Ovary (tissue), 9 donors: ENCODE results near the gene ECM2. TPM values are rescaled to one million over a fixed set of nuclear protein-coding genes. Genes with fewer than 3 reads are reported as not detected.

ENCODE experiments used
- DNase-seq, 5 donors: peaks; one replicate each; pipeline ENCODE4 v3.0.0-alpha.2; 2019 to 2020
- H3K27ac ChIP-seq, 2 donors: fragments of 200-600 bp; one replicate each; pipeline versions ENCODE4 v1.5.1 to v1.8.0; 2019 to 2022
- H3K27me3 ChIP-seq: fragments of 200-600 bp; one replicate; pipeline ENCODE4 v1.8.0; 2022
- H3K36me3 ChIP-seq: fragments of 200-600 bp; sonication (generic); one replicate; pipeline ENCODE4 v1.5.1; 2019
- H3K4me1 ChIP-seq: one replicate; pipeline ENCODE4 v1.8.1; 2013; ENCODE audit warnings: mild to moderate bottlenecking, moderate library complexity; ENCODE audit not compliant: insufficient read depth
- H3K4me3 ChIP-seq: fragments of 200-600 bp; sonication (generic); one replicate; pipeline ENCODE4 v1.5.1; 2017
- H3K9me3 ChIP-seq, 2 donors: fragments of 200-600 bp in 1 of 2; sonication (generic) in 1 of 2; one replicate each; pipeline versions ENCODE4 v1.5.1 to v1.8.1; 2013 to 2019; ENCODE audit warnings: mild to moderate bottlenecking in 1 of 2, moderate library complexity in 1 of 2
- EP300 ChIP-seq: sonication (generic); formaldehyde crosslinking; IDR thresholded peaks from one replicate; pipeline ENCODE4 v1.6.1; 2017; ENCODE audit warnings: antibody characterized with exemption
- POLR2A ChIP-seq: fragments of 450-650 bp; IDR thresholded peaks from one replicate; pipeline ENCODE4 v1.6.1; 2017; ENCODE audit warnings: antibody characterized with exemption, mild to moderate bottlenecking, moderate library complexity
- WGBS, 3 donors: extraction: QIAGEN DNeasy Blood & Tissue Kit in 1 of 3; methylation state at CpG; one replicate each; pipeline versions ENCODE4 v1.1.5 to v1.1.7; 2013 to 2017; 5-methylcytosine and 5-hydroxymethylcytosine counted together
- intact Hi-C, 4 donors: fragments of 100-400 bp; cut with DNase I; formaldehyde crosslinking; loops; one replicate each; pipeline versions ENCODE4 v1.11.0 to v1.15.1; 2022 to 2023
- polyA plus RNA-seq, 2 donors: library from polyadenylated mRNA; stranded (reverse); fragments of 200-250 nt in 1 of 2; fragments of 350-450 nt in 1 of 2; fragmentation: Illumina TruSeq in 1 of 2; extraction: RNeasy Lipid Tissue Mini Kit (QIAGEN cat#74804) in 1 of 2; gene quantifications; one replicate each; pipeline ENCODE4 v1.2.3, GENCODE V29; 2013 to 2014
- total RNA-seq, 7 donors: library from RNA; depleted of rRNA in 2 of 7; stranded (reverse); fragments of >200 nt in 2 of 7; fragmentation: NEBNext Ultra II Directional in 3 of 7; extraction: Animal tissue kit (Norgen Biotek cat#: 25700) in 3 of 7; gene quantifications; one replicate each; pipeline versions ENCODE4 v1.1.0 to v1.2.4, GENCODE V29; 2016 to 2023
- TF ChIP-seq, protein P1 (sequence below), 3 donors: fragments of 450-650 bp in 2 of 3; fragments of 200-600 bp in 1 of 3; IDR thresholded peaks; one replicate each; pipeline versions ENCODE4 v1.5.1 to v1.8.0; 2016 to 2022; ENCODE audit warnings: antibody characterized with exemption in 3 of 3, mild to moderate bottlenecking in 1 of 3
- donor health status: DM: no; HTN: no; CAD: no; lungs with moderate emphysema.
- donor health status: DM: no; HTN: no; CAD: no.
- donor health status: Bipolar disorder and iron deficiency.
- donor health status: DM: yes; HTN: yes; CAD: no.
- donor health status: DM: no; HTN: no; CAD: no.
- donor health status: DM: yes; HTN: yes; CAD: no.

ECM2 gene
- total and polyA plus RNA-seq, 9 donors = 35.0 to 91.4 (median 65.9) TPM

DNA sequence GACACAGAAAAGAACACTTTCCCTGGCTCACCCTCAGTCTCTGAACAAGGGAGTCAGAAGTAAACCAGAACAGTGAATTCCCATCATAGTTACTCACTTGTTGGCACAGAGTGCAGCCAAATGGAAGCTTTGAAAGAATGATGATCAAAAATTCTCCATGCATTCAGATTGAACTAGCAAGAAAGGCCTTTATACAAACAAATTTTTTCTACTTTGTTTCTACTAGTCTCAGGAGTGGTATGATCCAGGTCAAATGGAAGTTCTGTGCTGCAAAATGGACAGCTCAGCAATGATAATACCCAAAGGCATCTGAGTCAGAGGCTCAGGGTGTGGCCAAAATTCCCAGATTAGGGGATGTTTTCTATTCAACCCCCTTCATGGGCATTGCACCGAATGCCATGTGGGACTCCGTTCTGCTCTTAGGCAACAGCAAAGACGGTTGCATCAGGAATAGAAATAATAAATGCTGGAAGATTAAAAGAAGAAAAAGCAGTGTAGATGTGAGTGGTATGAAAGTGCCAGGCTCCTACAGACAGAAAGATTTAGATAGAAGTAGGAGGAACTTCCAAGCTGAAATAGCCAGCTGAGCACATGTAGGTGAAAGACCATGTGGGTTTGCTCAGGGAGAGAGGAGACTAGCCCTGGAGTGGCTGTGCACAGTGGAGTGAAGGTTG, 29.5 kb downstream of the ECM2 start:
- Histone ChIP-seq H3K36me3 (no peaks in the 10 kb centered on the region), H3K4me1 (peaks cover 10% of the 10 kb centered on the region), H3K27ac (peak overlapping the region in 1 of 2 donors; percentile 59), H3K4me3 (no peak overlapping the region), H3K9me3 (no peaks in the 10 kb centered on the region), H3K27me3 (no peaks in the 10 kb centered on the region)
- no peak for TF ChIP-seq POLR2A
- no peak for TF ChIP-seq EP300
- TF ChIP-seq, protein P1, sequence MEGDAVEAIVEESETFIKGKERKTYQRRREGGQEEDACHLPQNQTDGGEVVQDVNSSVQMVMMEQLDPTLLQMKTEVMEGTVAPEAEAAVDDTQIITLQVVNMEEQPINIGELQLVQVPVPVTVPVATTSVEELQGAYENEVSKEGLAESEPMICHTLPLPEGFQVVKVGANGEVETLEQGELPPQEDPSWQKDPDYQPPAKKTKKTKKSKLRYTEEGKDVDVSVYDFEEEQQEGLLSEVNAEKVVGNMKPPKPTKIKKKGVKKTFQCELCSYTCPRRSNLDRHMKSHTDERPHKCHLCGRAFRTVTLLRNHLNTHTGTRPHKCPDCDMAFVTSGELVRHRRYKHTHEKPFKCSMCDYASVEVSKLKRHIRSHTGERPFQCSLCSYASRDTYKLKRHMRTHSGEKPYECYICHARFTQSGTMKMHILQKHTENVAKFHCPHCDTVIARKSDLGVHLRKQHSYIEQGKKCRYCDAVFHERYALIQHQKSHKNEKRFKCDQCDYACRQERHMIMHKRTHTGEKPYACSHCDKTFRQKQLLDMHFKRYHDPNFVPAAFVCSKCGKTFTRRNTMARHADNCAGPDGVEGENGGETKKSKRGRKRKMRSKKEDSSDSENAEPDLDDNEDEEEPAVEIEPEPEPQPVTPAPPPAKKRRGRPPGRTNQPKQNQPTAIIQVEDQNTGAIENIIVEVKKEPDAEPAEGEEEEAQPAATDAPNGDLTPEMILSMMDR (IDR thresholded peaks at IDR 0.05) = no peak
- peak in 2 of 5 donors; percentile 46 to 48 for DNase-seq
- intact Hi-C loops = no loop called here
- WGBS, 3 donors = 7 to 19% (median 17%) methylated on average over 3 of the region's 3 CpGs

GRCh38 chr9:92504881-92505280, 30.9 kb downstream of the ECM2 start:
- Histone ChIP-seq H3K9me3 (no peaks in the 10 kb centered on the region), H3K4me1 (peaks cover 10% of the 10 kb centered on the region), H3K27ac (no peak overlapping the region), H3K36me3 (no peaks in the 10 kb centered on the region), H3K27me3 (no peaks in the 10 kb centered on the region), H3K4me3 (no peak overlapping the region)
- no peak for DNase-seq
- WGBS, 3 donors = 83 to 90% (median 87%) methylated on average over 2 of the region's 2 CpGs
- TF ChIP-seq EP300 (no peak), POLR2A (no peak)
- TF ChIP-seq, protein P1 (IDR thresholded peaks at IDR 0.05) = no peak
- intact Hi-C loops = no loop called here

- no peak for DNase-seq
- Histone ChIP-seq H3K9me3 (no peaks in the 10 kb centered on the region), H3K36me3 (no peaks in the 10 kb centered on the region), H3K4me3 (no peak overlapping the region), H3K4me1 (peaks cover 13% of the 10 kb centered on the region), H3K27ac (no peak overlapping the region), H3K27me3 (no peaks in the 10 kb centered on the region)
- TF ChIP-seq, protein P1 (IDR thresholded peaks at IDR 0.05) = no peak
- intact Hi-C loops = no loop called here
- 84 to 89% (median 89%) methylated on average over 2 of the region's 2 CpGs for WGBS, 3 donors
These were observed 32.6 kb downstream of the ECM2 start for GRCh38 chr9:92503156-92503555.

- TF ChIP-seq, protein P1 (IDR thresholded peaks at IDR 0.05) = no peak
- no peak for TF ChIP-seq EP300
- no peak for TF ChIP-seq POLR2A
- Histone ChIP-seq H3K4me3 (no peak overlapping the region), H3K9me3 (no peaks in the 10 kb centered on the region), H3K36me3 (no peaks in the 10 kb centered on the region), H3K27me3 (no peaks in the 10 kb centered on the region), H3K27ac (no peak overlapping the region), H3K4me1 (peaks cover 5% of the 10 kb centered on the region)
- DNase-seq = peak in 1 of 5 donors; percentile 28
- intact Hi-C loops = no loop called here
- 77 to 86% (median 82%) methylated on average over 5 of the region's 5 CpGs for WGBS, 3 donors
These were observed 34.0 kb downstream of the ECM2 start for GRCh38 chr9:92501671-92502393.
